Measurements from ENCODE around the gene GNPDA1. TPM values are rescaled to one million over a fixed set of nuclear protein-coding genes. Genes with fewer than 3 reads are reported as not detected.

The GNPDA1 gene
- total and polyA plus RNA-seq, 2 of the 8 experiments (the other 6 are each of a cell fraction or from before 2014, with no cell fraction given): 33.0 to 94.3 TPM

GRCh38 chr5:141957367-141957996 is 55.3 kb downstream of the GNPDA1 start (continued):
- TF ChIP-seq YY1 (IDR thresholded peaks at IDR 0.05; ENCODE audit: low read depth, low read length) (no peak), KDM5A (IDR thresholded peaks at IDR 0.05; ENCODE audit: low read length) (no peak)

Data from H1 (cell line).